HFF-Myc (cell line): ENCODE results near the gene INCA1.

Source experiments
- DNase-seq: peaks from one replicate; pipeline ENCODE4 v3.0.0-alpha.2; 2011; ENCODE audit warnings: low read depth; ENCODE audit errors: extremely low read depth
- H3K4me3 ChIP-seq: replicated peaks from 2 replicates; pipeline ENCODE4 v1.5.1; 2011; ENCODE audit warnings: low read depth, mild to moderate bottlenecking, control low read depth, low read length
- CTCF ChIP-seq: IDR thresholded peaks from 2 replicates; pipeline ENCODE4 v1.5.1; 2012; ENCODE audit warnings: mild to moderate bottlenecking, low read depth, low read length, control low read depth; ENCODE audit errors: missing control alignments

INCA1 gene

GRCh38 chr17:4998732-4999429, 1.6 kb upstream of the INCA1 start:
- DNase-seq = no peak
- TF ChIP-seq CTCF = no peak
- H3K4me3 ChIP-seq = peak overlapping the region; percentile 94

- peak overlapping the region; percentile 94 for H3K4me3 ChIP-seq
- TF ChIP-seq CTCF = no peak
- no peak for DNase-seq
Measured at GRCh38 chr17:4998027-4998731, 857 bp upstream of the INCA1 start.

- no peak overlapping the region for H3K4me3 ChIP-seq
- no peak for TF ChIP-seq CTCF
- no peak for DNase-seq
Measured at GRCh38 chr17:4994081-4994595, 3.2 kb downstream of the INCA1 start.

GRCh38 chr17:4987767-4988567, 9.4 kb downstream of the INCA1 start:
- TF ChIP-seq CTCF = no peak
- DNase-seq = no peak
- H3K4me3 ChIP-seq = peak overlapping the region; percentile 65

GRCh38 chr17:4986951-4987766, 10.2 kb downstream of the INCA1 start, which contains the start of gene CAMTA2:
Gene CAMTA2, minus strand, starts transcription at chr17:4987675. Its CDS starts 1,453 bp downstream, at chr17:4986222.
- peak; percentile 36 for DNase-seq
- peak within 1 kb of the TSS; percentile 65 for H3K4me3 ChIP-seq
- TF ChIP-seq CTCF = peak; percentile 76

GRCh38 chr17:4986403-4986802, 10.9 kb downstream of the INCA1 start:
- no peak for TF ChIP-seq CTCF
- no peak for DNase-seq
- peak overlapping the region; percentile 65 for H3K4me3 ChIP-seq
